Right atrium auricular region (tissue), 2 donors: ENCODE measurements around the gene TPO. TPM values are rescaled to one million over a fixed set of nuclear protein-coding genes. Genes with fewer than 3 reads are reported as not detected.

Source experiments
- DNase-seq: peaks from one replicate; pipeline ENCODE4 v3.0.0-alpha.2; 2019; ENCODE audit warnings: low spot score
- H3K27ac ChIP-seq, 2 donors: fragments of 200-600 bp; sonication (generic); 1 replicate in 1 of 2; 2 replicates in 1 of 2; pipeline ENCODE4 v1.5.1; 2016 to 2019
- H3K27me3 ChIP-seq, 2 donors: fragments of 200-600 bp; sonication (generic); one replicate each; pipeline versions ENCODE4 v1.5.1 to v1.6.0; 2017 to 2019
- H3K36me3 ChIP-seq: fragments of 200-600 bp; sonication (generic); one replicate; pipeline ENCODE4 v1.5.1; 2016
- H3K4me1 ChIP-seq, 2 donors: fragments of 200-600 bp; sonication (generic); one replicate each; pipeline versions ENCODE4 v1.5.1 to v1.6.0; 2017 to 2019
- H3K4me3 ChIP-seq, 2 donors: fragments of 200-600 bp; sonication (generic); 1 replicate in 1 of 2; 2 replicates in 1 of 2; pipeline ENCODE4 v1.5.1; 2017 to 2019; ENCODE audit warnings: mild to moderate bottlenecking in 1 of 2, moderate library complexity in 1 of 2
- H3K9me3 ChIP-seq, 2 donors: fragments of 200-600 bp; sonication (generic); one replicate each; pipeline ENCODE4 v1.5.1; 2019
- CTCF ChIP-seq, 2 donors: fragments of 200-600 bp; sonication (generic); IDR thresholded peaks; one replicate each; pipeline ENCODE4 v1.5.1; 2019; ENCODE audit warnings: antibody characterized with exemption in 2 of 2
- total RNA-seq, 2 donors: library from RNA; depleted of rRNA; stranded (reverse); fragments of >200 nt; gene quantifications; one replicate each; pipeline ENCODE4 v1.1.0, GENCODE V29; 2016

TPO gene
- total RNA-seq, 2 donors from 2014 or later, result 0.08 to 2.7 TPM

- H3K9me3 ChIP-seq, result no peaks in the 10 kb centered on the region
- no peak overlapping the region for H3K4me3 ChIP-seq
- no peaks in the 10 kb centered on the region for H3K36me3 ChIP-seq
- no peaks in the 10 kb centered on the region for H3K27me3 ChIP-seq
- no peak overlapping the region for H3K27ac ChIP-seq
- DNase-seq, result no peak
- no peak for TF ChIP-seq CTCF (IDR thresholded peaks at IDR 0.05)
- H3K4me1 ChIP-seq, result no peaks in the 10 kb centered on the region
Observed at GRCh38 chr2:1398191-1398590, 15.1 kb upstream of the TPO start.

DNA sequence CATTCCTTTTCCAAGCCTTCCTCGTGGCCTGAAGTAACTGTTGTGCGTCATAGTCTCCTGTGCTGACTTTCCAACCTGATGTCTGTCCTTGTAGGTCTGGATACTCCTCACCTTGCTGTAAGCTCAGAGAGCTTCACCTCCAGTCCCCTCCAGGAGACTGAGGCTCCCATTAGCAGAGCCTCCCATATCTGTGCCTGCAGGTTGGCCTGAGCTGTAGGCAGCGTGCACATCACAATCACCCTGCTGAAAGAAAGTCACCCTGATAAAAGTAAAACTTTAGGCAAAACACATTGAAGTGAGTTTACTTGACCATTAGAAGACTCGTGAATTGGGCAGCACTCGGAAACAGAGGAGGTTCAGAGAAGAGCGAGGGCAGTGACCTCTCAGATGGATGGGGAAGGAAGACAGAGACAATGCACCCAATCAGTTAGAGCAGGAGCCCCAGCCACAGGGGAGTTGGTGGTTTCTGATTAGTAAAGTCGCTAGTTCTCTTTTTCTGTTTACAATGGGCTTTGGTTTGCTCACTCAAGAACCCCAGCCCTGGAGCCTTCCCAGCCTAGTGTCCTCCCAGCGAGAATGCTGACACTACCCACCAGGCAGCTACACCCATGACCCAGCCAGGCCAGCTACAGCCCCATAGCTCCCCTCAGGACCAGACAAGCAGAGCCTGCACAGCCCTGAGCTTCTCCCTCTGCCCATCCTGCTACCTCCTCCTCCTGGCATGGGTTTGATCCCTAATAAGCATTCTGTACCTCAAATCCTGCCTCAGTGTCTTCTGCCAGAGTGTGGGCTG is 12.1 kb upstream of the TPO start:
- Histone ChIP-seq H3K36me3 (no peaks in the 10 kb centered on the region), H3K27ac (no peak overlapping the region), H3K4me1 (no peaks in the 10 kb centered on the region), H3K27me3 (no peaks in the 10 kb centered on the region), H3K4me3 (no peak overlapping the region), H3K9me3 (no peaks in the 10 kb centered on the region)
- no peak for DNase-seq
- TF ChIP-seq CTCF (IDR thresholded peaks at IDR 0.05), result no peak

- no peak overlapping the region for H3K4me3 ChIP-seq
- H3K4me1 ChIP-seq, result no peaks in the 10 kb centered on the region
- H3K36me3 ChIP-seq, result no peaks in the 10 kb centered on the region
- DNase-seq, result no peak
- H3K9me3 ChIP-seq, result no peaks in the 10 kb centered on the region
- no peaks in the 10 kb centered on the region for H3K27me3 ChIP-seq
- no peak for TF ChIP-seq CTCF (IDR thresholded peaks at IDR 0.05)
- H3K27ac ChIP-seq, result no peak overlapping the region
Observed at GRCh38 chr2:1402064-1402463, 11.2 kb upstream of the TPO start.

DNA sequence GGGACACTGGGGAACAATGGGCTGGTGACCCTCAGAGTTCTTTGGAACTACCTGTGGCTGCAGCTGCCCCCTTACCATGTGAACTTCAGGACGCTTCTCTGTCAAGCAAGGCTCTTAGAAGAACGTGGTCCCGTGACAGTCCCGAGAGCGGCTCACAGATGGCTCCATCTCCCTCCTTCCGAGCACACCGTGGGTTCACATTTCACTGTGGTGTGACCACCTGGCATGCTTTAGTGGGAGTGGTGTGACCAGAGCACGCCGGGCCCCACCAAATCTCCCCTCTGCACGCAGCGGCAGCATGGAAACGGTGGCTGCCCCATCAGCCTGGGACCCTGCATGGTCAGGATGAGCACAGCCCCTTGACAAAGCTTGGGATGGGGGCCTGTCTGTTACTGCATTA is 9.7 kb upstream of the TPO start:
- no peak for DNase-seq
- H3K4me1 ChIP-seq, result no peaks in the 10 kb centered on the region
- no peaks in the 10 kb centered on the region for H3K36me3 ChIP-seq
- H3K4me3 ChIP-seq, result no peak overlapping the region
- no peaks in the 10 kb centered on the region for H3K9me3 ChIP-seq
- no peak overlapping the region for H3K27ac ChIP-seq
- no peak for TF ChIP-seq CTCF (IDR thresholded peaks at IDR 0.05)
- no peaks in the 10 kb centered on the region for H3K27me3 ChIP-seq

- no peak for TF ChIP-seq CTCF (IDR thresholded peaks at IDR 0.05)
Observed at GRCh38 chr2:1405124-1405523, 8.1 kb upstream of the TPO start.

DNA sequence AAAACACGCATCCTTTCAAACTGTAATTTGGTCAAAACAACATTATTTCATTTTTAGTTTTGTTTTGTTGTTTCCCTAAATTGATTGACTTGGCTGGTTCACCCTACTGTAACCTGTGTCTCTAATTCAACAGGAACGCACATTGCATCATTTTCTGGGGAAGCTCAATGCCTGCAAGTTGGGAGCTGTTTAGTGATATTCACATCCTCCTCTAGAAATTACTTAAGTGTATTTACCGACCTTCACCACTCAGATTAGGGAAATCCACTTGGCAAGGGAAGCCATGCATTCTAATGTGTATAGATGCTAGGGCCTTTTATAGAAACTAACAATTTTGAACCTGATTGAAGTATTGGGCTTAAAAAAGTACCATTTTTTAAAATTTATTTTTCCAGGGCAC is 7.3 kb upstream of the TPO start:
- TF ChIP-seq CTCF (IDR thresholded peaks at IDR 0.05), result no peak
- Histone ChIP-seq H3K9me3 (no peaks in the 10 kb centered on the region), H3K4me1 (no peaks in the 10 kb centered on the region)

More at GRCh38 chr2:1405124-1405523, 8.1 kb upstream of the TPO start:
- Histone ChIP-seq H3K4me3 (no peak overlapping the region), H3K4me1 (no peaks in the 10 kb centered on the region), H3K27me3 (no peaks in the 10 kb centered on the region), H3K36me3 (no peaks in the 10 kb centered on the region), H3K9me3 (no peaks in the 10 kb centered on the region), H3K27ac (no peak overlapping the region)
- no peak for DNase-seq

More for the DNA sequence above, 7.3 kb upstream of the TPO start:
- Histone ChIP-seq H3K36me3 (no peaks in the 10 kb centered on the region), H3K27ac (no peak overlapping the region), H3K27me3 (no peaks in the 10 kb centered on the region), H3K4me3 (no peak overlapping the region)
- no peak for DNase-seq
